ENCODE measurements around the gene PPP1R37.

Gene PPP1R37

GRCh38 chr19:45092747-45093678 is at the start of gene PPP1R37:
Gene PPP1R37, plus strand, starts transcription at chr19:45093179. Its CDS starts 147 bp downstream, at chr19:45093326.
- DNase-seq, result peak; percentile 89

GRCh38 chr19:45045671-45046353 is 47.2 kb upstream of the PPP1R37 start:
- no peak for DNase-seq

GRCh38 chr19:45046355-45046754 is 46.6 kb upstream of the PPP1R37 start:
- no peak for DNase-seq

GRCh38 chr19:45047188-45047797 is 45.7 kb upstream of the PPP1R37 start:
- DNase-seq, result no peak

GRCh38 chr19:45049073-45049736 is 43.8 kb upstream of the PPP1R37 start:
- no peak for DNase-seq

GRCh38 chr19:45050036-45050435 is 42.9 kb upstream of the PPP1R37 start:
- DNase-seq, result no peak

GRCh38 chr19:45051929-45052579 is 40.9 kb upstream of the PPP1R37 start:
- DNase-seq, result no peak

GRCh38 chr19:45056831-45057230 is 36.1 kb upstream of the PPP1R37 start:
- DNase-seq, result no peak

- DNase-seq, result no peak
These were observed 35.5 kb upstream of the PPP1R37 start for GRCh38 chr19:45057444-45057843.

- DNase-seq, result no peak
These were observed 34.3 kb upstream of the PPP1R37 start for GRCh38 chr19:45058622-45059159.

- peak; percentile 85 for DNase-seq
These were observed 33.6 kb upstream of the PPP1R37 start for GRCh38 chr19:45059258-45059965.

GRCh38 chr19:45061965-45062364 is 31.0 kb upstream of the PPP1R37 start:
- no peak for DNase-seq

- no peak for DNase-seq
These were observed 28.9 kb upstream of the PPP1R37 start for GRCh38 chr19:45063851-45064801.

- no peak for DNase-seq
These were observed 25.9 kb upstream of the PPP1R37 start for GRCh38 chr19:45066921-45067661.

GRCh38 chr19:45068041-45068440 is 24.9 kb upstream of the PPP1R37 start:
- DNase-seq, result no peak

- DNase-seq, result no peak
These were observed 23.9 kb upstream of the PPP1R37 start for GRCh38 chr19:45069056-45069455.

- no peak for DNase-seq
These were observed 22.8 kb upstream of the PPP1R37 start for GRCh38 chr19:45070214-45070613.

GRCh38 chr19:45070861-45071544 is 22.0 kb upstream of the PPP1R37 start:
- no peak for DNase-seq

- DNase-seq, result no peak
These were observed 21.4 kb upstream of the PPP1R37 start for GRCh38 chr19:45071545-45071938.
